ENCODE data around the gene PEAK3.

PEAK3 gene

GRCh38 chr19:2315121-2315817, 33.3 kb upstream of the PEAK3 start:
- DNase-seq, result no peak

DNA sequence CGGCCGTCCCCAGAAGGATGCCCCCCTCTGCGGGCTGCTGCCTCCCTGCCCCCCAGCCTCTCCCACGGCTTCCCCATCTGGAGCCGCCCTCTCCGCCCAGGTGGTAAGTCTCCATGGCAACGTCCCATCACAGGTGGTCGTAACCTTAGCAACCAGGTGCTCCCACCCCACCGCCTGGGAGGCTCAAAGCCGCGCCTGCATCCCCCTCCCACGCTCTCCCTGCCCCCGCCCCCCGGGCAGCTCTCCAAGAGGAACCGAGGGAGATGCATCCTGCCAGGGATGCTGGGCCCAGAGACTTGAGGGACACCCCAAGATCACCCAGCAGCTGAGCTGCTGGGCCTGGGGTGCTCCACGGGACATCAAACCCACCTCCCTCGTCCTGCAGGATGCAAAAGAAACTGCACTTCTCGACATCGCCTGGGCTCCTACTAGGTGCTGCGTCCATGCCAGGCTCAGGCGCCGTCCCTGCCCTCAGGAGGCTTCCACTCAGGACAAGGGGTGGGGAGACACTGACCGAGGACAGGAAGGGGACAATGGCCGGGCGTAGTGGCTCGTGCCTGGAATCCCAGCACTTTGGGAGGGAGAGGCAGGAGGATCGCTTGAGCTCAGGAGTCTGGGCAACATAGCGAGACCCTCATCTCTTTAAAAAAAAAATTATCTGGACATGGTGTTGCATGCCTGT, 31.0 kb upstream of the PEAK3 start:
- DNase-seq, result no peak

DNA sequence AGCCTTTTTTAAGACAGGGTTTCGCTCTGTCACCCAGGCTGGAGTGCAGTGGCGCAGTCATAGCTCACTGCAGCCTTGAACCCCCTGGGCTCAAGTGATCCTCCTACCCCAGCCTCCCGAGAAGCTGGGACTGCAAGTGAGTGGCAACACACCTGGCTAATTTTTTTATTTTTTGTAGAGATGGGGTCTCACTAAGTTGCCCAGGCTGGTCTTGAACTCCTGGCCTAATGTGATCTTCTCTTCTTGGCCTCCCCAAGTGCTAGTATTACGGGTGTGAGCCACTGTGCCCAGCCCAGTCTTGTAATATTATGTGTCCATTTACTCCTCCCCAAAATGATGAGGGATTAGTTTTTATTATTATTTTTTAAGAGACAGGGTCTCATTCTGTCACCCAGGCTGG, 29.1 kb upstream of the PEAK3 start:
- DNase-seq, result no peak

DNA sequence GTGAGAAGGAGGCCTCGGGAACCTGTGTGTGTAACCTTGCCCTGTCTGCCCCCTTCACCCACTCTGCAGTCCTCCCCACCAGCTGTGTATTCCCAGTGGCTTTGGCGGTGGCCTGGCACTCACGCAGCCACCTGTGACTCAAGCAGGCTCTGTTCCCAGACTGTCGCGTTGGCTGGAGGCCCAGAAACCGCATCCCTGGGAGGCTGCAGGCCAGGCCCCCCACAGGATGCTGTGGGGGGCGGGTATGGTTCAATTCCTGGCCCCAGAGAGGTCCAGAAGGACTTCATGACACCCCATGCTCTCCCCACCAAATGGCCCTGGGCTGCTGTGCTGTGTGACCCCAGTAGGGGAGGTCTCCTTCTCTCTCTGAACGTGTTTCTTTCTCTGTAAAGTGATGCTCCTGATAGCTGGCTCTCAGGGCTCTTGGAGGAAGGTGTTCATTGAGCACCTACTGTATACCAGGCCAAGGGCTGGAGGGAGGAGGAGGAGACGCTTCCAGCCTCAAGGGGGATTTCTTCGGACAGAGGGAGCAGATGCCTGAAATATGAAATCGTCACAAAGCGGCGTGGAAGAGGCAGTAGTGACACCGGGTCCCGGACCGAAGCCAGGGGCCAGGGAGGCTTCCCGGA, 27.9 kb upstream of the PEAK3 start:
- no peak for DNase-seq

- DNase-seq, result no peak
These were observed 26.2 kb upstream of the PEAK3 start, which contains the start of gene LINGO3 for GRCh38 chr19:2308114-2308556. Gene LINGO3 (minus strand): TSS chr19:2308154. CDS start chr19:2291776, 16,378 bp downstream.

- no peak for DNase-seq
These were observed 25.6 kb upstream of the PEAK3 start for GRCh38 chr19:2307518-2308012.

- no peak for DNase-seq
These were observed 25.0 kb upstream of the PEAK3 start for GRCh38 chr19:2306971-2307370.

DNA sequence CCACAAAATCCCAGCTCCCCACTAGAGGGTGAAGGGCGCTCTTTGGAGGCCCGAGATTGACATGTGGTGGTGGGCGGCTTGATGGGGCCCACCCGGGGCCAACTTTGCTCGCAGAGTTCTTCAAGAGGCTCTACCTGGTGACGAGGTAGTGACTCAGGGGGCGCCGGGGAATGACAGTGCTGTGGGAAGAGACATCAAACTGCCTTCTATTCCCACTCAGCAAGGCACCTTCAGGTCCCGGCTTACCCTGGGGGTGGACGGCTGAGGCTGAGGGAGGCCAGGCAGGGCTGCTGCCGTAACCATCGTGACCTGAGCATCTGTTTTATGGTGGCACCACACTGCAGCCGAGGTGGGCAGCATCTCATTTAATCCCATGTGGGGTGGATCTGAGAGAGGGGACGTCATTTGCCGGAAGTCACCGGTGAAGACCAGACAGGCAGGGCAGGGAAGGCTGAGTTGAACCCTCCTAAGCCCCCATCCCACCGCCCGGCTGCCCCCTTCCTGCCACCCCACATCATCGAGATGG, 24.4 kb upstream of the PEAK3 start:
- no peak for DNase-seq

DNA sequence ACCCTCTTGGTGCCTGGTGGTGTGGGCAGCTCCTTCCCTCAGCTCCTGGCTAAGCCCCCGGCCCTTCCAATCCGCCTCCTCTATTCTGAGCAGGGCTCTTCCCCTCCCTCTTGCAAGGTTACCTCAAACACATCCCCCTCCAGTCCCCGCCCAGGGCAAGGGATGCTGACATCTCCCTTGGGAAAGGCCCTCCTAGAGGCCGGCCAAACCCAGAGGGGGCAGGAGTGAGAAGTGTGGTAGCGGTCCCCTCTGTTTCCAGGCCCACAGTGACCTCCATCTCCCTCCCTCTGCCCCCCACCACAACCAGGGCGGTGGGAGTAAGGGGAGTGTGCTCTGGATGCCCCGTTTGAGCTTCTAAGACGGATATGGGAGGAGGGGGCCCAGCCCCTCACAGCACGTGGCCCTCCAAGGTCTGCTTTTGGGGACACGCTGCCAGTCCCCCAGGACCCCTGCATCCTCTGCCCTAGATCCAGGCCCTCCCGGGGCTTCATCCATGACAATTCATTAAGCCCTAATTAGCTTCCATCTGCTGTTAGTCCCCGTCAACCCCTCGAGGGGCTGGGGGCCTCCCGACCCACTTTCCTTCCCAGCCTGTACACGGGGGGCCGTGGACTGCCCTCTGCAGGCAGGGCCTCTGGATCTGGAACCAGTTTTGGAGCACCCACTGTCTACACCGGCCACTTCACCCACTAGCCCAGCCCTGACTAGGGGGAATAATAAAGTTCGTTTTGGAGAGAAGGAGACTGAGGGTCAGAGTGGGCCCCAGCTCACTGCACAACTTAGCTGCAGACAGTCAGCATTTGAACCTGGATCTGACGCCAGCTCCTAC, 23.7 kb upstream of the PEAK3 start:
- no peak for DNase-seq

GRCh38 chr19:2303211-2303798, 21.3 kb upstream of the PEAK3 start:
- DNase-seq, result no peak

DNA sequence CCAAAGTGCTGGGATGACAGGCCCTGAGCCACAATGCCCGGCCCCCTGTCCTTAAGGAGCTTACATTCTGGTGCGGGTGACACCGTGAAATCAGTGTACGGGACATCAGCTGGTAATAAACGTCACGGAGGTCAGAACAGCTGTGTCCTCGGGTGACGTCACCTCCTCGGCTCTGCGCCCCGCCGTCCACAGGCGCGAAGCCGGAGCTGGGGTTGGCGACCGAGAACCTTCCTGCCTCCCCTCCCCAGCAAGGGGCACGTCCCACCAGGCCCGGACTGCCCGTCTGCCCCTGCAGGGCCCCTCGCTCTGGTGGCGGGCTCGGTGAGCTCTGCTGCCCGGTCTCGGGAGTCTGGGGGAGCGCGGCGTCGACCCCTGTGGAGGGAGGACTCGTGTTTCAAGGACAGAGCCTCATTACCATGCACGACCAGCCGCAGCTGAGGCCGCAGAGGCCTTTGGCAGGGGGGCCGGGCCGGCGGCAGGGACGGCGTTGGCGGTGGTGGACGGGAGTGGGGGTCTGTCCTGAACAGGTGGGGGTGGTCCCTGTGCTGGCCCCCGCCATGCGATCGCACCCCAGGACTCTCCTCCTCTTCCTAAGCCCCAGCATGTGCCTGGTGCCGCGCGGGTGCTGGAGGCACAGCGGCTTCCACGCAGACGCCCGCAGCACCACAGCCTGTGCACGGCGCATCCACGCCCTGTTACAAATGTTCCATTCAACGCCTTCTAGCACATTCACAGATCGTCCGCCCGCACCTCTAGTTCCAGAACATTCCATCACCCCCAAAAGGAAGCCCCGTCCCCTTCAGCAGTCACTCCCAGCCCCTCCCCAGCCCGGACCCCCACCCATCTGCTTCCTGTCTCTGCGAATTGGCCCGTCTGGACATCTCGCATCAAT, 20.6 kb upstream of the PEAK3 start:
- DNase-seq, result no peak

GRCh38 chr19:2300533-2300932, 18.6 kb upstream of the PEAK3 start:
- no peak for DNase-seq

DNA sequence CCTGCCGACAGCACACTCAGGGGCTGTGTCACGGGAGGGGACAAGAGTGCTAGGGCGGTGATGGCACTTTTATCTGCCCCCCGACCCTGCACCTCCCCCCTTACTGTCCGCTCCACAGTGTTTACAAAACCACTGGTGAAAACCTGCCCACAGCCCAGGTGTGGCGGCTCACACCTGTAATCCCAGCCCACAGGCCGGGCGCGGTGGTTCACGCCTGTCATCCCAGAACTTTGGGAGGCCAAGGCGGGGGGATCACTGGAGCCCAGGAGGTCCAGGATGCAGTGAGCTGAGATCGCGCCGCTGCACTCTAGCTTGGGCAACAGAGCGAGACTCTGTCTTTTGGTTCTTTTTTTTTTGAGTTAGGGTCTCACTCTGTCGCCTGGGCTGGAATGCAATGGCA, 14.2 kb upstream of the PEAK3 start:
- no peak for DNase-seq

DNA sequence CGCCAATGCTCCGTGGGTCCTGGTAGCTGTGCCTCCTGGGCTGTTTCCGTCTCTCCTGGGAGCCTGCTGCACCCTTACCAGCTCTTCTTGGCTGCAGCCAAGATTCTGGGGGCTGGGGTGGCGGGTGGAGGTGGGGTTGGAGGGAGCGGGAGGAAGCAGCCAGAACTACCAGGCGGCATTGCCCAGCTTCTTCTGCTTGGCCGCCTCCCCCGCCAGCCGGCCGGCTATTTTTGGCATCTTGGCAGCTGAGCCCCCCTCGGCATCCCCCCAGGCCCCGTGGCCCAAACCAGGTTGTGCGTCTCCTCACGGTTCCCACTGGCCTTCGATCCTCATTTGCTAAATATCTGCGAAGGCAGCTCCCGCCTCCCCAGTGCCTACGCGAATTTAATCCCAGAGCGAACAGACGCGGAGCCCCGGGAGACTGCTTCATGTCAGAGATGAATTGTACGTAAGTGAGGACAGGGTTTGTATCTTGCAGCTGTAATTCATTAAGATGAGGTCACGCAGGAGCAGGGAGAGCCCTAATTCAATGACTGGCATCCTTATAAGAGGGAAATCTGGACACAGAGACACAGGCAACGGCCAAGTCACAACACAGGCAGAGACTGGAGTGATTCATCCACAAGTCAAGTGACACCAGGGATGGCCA, 12.8 kb upstream of the PEAK3 start:
- DNase-seq, result no peak

DNA sequence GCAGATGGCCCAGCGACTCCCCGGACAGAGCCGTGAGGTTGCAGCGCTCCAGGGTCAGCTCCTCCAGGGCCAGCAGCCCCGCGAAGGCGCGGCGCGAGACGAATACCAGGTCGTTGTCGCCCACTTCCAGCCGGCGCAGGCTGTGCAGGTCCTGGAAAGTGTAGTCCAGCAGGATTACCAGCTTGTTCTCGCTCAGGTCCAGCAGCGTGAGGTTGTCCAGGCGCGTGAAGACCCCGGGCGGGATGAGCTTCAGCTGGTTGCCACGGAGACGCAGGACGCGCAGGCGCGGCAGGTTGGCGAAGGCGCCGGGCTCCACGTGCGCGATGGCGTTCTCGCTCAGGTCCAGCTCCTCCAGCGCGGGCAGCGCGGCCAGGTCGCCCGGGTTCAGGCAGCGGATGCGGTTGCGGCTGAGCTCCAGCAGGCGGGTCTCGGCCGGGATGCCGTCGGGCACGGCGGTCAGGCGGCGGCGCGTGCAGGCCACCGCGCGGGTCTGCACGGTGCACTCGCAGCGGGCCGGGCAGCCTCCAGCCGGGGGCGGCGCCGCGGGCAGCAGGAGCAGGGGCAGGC, 9.3 kb upstream of the PEAK3 start:
- DNase-seq, result no peak

DNA sequence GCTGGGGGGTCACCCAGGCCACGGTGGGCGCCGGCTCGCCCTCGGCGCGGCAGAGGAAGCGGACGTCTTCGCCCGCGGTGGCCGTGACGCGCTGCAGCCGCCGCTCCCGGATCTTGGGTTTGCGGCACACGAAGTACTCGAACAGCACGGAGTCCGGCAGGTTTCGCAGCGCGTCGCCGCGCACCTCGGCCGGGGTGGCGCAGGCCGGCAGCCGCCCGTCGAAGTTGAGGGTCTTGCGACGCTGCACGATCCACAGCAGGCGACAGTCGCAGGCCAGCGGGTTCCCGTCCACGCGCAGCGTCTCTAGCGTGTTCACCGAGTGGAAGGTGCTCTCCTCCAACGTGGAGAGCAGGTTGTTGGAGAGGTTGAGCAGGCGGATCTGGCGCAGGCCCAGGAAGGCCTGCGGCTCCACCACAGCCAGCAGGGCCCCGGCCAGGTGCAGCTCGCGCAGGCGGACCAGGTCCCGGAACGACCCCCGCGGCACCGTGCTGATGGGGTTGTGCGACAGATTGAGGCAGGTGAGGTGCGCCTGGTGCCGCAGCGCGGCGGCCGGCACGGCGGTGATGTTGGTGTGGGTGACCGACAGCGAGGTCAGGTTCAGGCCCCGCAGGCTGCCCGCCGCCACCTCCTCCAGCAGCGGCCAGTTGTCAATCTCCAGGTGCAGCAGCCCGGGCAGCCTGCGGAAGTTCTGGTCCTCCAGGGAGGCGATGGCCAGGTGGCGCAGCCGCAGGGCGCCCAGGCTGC, 8.6 kb upstream of the PEAK3 start:
- no peak for DNase-seq

DNA sequence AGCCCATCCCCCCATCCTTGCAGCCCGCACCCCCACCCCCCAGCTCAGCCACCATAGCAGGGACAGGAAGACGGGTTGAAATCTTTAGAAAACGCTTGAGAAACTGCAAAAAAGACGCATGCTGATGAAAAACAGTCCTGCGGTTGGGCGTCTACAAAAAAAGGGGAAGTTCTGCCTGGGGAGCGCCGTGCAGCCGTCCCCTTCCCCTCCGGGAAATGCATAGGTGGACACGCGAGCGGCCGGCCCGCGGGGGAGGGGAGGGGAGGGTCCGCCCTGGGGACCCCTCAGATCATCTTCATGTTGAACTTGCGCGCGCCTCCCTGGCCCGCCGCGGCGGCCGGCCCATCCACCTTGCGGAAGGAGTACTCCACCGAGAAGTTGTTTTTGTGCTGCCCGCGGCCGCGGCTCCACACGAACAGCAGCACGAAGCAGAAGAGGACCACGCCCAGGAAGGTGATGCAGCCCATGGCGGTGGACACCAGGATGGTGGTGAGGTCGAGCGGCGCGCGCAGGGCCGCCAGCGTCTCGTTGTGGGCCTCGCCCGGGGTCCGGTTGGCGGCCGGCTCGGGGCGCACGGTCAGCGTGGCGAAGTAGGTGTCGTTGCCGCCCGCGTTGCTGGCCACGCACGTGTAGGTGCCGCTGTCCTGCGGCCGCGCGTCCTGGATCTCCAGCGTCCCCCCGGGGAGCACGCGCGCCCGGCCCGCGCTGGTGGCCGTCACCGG, 7.9 kb upstream of the PEAK3 start:
- DNase-seq, result no peak

GRCh38 chr19:2288818-2289713, 7.1 kb upstream of the PEAK3 start:
- DNase-seq, result no peak

Measured in NCI-H510A (cell line).